ENCODE measurements around the gene PAX2.
"Not testable (repeated sequence)": the region's sequence is repeated elsewhere in the genome, so short reads cannot be mapped to it uniquely, and the experiment has no call there.

PAX2 gene

GRCh38 chr10:100744987-100745881 lies at the start of gene PAX2:
TSS of gene PAX2 (plus strand) at chr10:100745582. CDS start at chr10:100746261, 679 bp downstream.
- DNase-seq, result no peak

- DNase-seq, result no peak
Measured at GRCh38 chr10:100696477-100696901, 48.9 kb upstream of the PAX2 start.

GRCh38 chr10:100697070-100697469 lies 48.3 kb upstream of the PAX2 start:
- DNase-seq, result no peak

- no peak for DNase-seq
Measured at GRCh38 chr10:100697631-100698030, 47.8 kb upstream of the PAX2 start.

- DNase-seq, result not testable (repeated sequence)
Measured at GRCh38 chr10:100701704-100702103, 43.7 kb upstream of the PAX2 start.

- no peak for DNase-seq
Measured at GRCh38 chr10:100705139-100705538, 40.2 kb upstream of the PAX2 start.

- DNase-seq, result no peak
Measured at GRCh38 chr10:100707261-100707848, 38.0 kb upstream of the PAX2 start.

- no peak for DNase-seq
Measured at GRCh38 chr10:100709146-100710082, 36.0 kb upstream of the PAX2 start.

- DNase-seq, result no peak
Measured at GRCh38 chr10:100710151-100710871, 35.1 kb upstream of the PAX2 start.

- DNase-seq, result no peak
Measured at GRCh38 chr10:100713049-100713858, 32.1 kb upstream of the PAX2 start.

- DNase-seq, result no peak
Measured at GRCh38 chr10:100713859-100714565, 31.4 kb upstream of the PAX2 start.

- DNase-seq, result no peak
Measured at GRCh38 chr10:100714566-100714950, 30.8 kb upstream of the PAX2 start.

- DNase-seq, result no peak
Measured at GRCh38 chr10:100715101-100715444, 30.3 kb upstream of the PAX2 start.

- no peak for DNase-seq
Measured at GRCh38 chr10:100715445-100716385, 29.7 kb upstream of the PAX2 start.

GRCh38 chr10:100717166-100717565 lies 28.2 kb upstream of the PAX2 start:
- no peak for DNase-seq

- DNase-seq, result no peak
Measured at GRCh38 chr10:100718197-100718742, 27.1 kb upstream of the PAX2 start.

GRCh38 chr10:100723180-100723579 lies 22.2 kb upstream of the PAX2 start:
- DNase-seq, result no peak

- DNase-seq, result no peak
Measured at GRCh38 chr10:100723770-100724530, 21.4 kb upstream of the PAX2 start.

- DNase-seq, result no peak
Measured at GRCh38 chr10:100724531-100725027, 20.8 kb upstream of the PAX2 start.

Data from activated CD8-positive, alpha-beta memory T cell treated with anti-CD3 and anti-CD28 coated beads, Interleukin-2, amount 50 U/mL, for 4 hours (primary cell).